HFFc6 (cell line): ENCODE measurements around the gene TMEM150C. TPM values are rescaled to one million over a fixed set of nuclear protein-coding genes. Genes with fewer than 3 reads are reported as not detected.

Source experiments
- DNase-seq: peaks from one replicate; pipeline ENCODE4 v3.0.0-alpha.2; 2018
- H3K27ac Mint-ChIP-seq: 2 replicates; pipeline ENCODE4 v1.8.0; 2020; ENCODE audit warnings: mild to moderate bottlenecking, mixed read lengths
- H3K27me3 Mint-ChIP-seq: 2 replicates; pipeline ENCODE4 v1.8.0; 2021; ENCODE audit warnings: mild to moderate bottlenecking, moderate library complexity, mixed read lengths; ENCODE audit not compliant: insufficient read depth
- H3K36me3 Mint-ChIP-seq: 2 replicates; pipeline ENCODE4 v1.8.0; 2021; ENCODE audit warnings: low read depth, mixed read lengths
- H3K4me1 Mint-ChIP-seq: 2 replicates; pipeline ENCODE4 v1.8.0; 2020; ENCODE audit warnings: low read depth, mixed read lengths
- H3K4me3 Mint-ChIP-seq: 2 replicates; pipeline ENCODE4 v1.8.0; 2020; ENCODE audit warnings: mild to moderate bottlenecking, moderate library complexity, mixed read lengths
- H3K9me3 Mint-ChIP-seq: 2 replicates; pipeline ENCODE4 v1.8.0; 2020; ENCODE audit warnings: mild to moderate bottlenecking, mixed read lengths
- total RNA-seq, 6 experiments: library from RNA; stranded (reverse); fragmentation: NEBNext Ultra II Directional; extraction: Animal tissue kit (Norgen Biotek cat#: 25700); gene quantifications; 2 replicates in 1 of 6; 3 replicates in 5 of 6; pipeline ENCODE4 v1.2.3, GENCODE V29; 2021
- TF ChIP-seq, protein P1 (sequence below): fragments of 200-600 bp; sonication (generic); IDR thresholded peaks from 2 replicates; pipeline ENCODE4 v1.5.0; 2021; ENCODE audit warnings: antibody characterized with exemption, mild to moderate bottlenecking

TMEM150C gene
- total RNA-seq, 6 experiments from 2014 or later = not detected

DNA sequence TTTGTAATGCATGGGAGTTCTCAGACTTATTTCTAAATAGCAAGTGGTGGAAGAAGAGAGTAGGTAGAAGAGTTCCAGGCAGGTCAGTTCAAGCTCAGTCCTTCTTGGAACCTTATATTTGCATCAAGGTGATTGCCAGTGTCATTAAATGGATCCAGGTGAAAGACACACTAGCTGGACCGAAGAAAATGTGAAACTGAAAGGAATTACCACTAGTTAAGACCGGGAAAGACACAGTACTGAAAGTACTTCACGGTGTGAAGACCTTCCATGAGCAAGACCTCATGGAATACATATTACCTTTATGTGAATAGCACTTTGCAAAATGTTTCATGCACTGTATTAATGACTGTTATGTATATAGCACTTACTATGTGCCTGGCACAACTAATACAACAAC, 19.1 kb downstream of the TMEM150C start:
- H3K4me3 Mint-ChIP-seq = no peak overlapping the region
- no peaks in the 10 kb centered on the region for H3K36me3 Mint-ChIP-seq
- TF ChIP-seq, protein P1, sequence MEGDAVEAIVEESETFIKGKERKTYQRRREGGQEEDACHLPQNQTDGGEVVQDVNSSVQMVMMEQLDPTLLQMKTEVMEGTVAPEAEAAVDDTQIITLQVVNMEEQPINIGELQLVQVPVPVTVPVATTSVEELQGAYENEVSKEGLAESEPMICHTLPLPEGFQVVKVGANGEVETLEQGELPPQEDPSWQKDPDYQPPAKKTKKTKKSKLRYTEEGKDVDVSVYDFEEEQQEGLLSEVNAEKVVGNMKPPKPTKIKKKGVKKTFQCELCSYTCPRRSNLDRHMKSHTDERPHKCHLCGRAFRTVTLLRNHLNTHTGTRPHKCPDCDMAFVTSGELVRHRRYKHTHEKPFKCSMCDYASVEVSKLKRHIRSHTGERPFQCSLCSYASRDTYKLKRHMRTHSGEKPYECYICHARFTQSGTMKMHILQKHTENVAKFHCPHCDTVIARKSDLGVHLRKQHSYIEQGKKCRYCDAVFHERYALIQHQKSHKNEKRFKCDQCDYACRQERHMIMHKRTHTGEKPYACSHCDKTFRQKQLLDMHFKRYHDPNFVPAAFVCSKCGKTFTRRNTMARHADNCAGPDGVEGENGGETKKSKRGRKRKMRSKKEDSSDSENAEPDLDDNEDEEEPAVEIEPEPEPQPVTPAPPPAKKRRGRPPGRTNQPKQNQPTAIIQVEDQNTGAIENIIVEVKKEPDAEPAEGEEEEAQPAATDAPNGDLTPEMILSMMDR = no peak
- H3K27ac Mint-ChIP-seq = no peak overlapping the region
- H3K27me3 Mint-ChIP-seq = peaks cover 5% of the 10 kb centered on the region
- no peaks in the 10 kb centered on the region for H3K4me1 Mint-ChIP-seq
- DNase-seq = no peak
- no peaks in the 10 kb centered on the region for H3K9me3 Mint-ChIP-seq

DNA sequence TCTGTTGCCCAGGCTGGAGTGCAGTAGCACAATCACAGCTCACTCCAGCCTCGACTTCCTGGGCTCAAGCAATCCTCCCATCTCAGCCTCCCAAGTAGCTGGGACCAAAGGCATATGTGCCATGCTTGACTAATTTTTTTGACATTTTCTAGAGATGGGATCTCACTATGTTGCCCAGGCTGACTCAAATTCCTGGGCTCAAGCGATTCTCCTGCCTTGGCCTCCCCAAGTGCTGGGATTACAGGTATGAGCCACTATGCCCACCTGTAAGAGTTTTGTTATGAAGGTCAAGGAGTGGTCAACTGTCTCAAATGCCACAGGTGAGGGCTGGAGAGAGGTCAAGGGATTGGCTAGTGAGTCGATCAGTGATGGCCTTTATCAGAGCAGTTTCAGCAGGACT, 32.5 kb downstream of the TMEM150C start:
- Mint-ChIP-seq H3K36me3 (no peaks in the 10 kb centered on the region), H3K27ac (no peak overlapping the region), H3K9me3 (no peaks in the 10 kb centered on the region), H3K4me1 (no peaks in the 10 kb centered on the region), H3K4me3 (no peak overlapping the region), H3K27me3 (peaks cover 7% of the 10 kb centered on the region)
- no peak for DNase-seq
- TF ChIP-seq, protein P1 = no peak

DNA sequence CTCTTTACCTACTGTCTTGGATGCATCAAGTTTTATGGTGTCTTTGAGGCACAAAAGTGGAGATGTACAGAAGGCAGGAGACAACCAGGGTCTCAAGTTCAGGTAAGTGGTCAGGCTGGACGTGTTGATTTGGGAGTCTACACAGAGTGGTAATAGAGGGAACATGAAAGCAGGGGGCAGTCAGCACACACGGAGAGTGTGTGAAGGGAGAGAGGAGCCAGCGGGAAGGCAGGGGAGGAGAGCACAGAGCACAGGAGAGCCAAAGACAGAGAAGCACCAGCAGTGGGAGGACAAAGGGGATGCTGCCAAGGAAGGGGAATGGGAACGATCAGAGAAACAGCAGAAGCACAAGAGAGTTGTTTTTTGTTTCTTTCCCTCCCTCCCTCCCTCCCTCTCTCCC, 32.9 kb downstream of the TMEM150C start:
- H3K4me1 Mint-ChIP-seq = no peaks in the 10 kb centered on the region
- H3K27ac Mint-ChIP-seq = no peak overlapping the region
- H3K27me3 Mint-ChIP-seq = peaks cover 7% of the 10 kb centered on the region
- H3K36me3 Mint-ChIP-seq = no peaks in the 10 kb centered on the region
- H3K4me3 Mint-ChIP-seq = no peak overlapping the region
- no peak for DNase-seq
- TF ChIP-seq, protein P1 = no peak
- H3K9me3 Mint-ChIP-seq = no peaks in the 10 kb centered on the region

DNA sequence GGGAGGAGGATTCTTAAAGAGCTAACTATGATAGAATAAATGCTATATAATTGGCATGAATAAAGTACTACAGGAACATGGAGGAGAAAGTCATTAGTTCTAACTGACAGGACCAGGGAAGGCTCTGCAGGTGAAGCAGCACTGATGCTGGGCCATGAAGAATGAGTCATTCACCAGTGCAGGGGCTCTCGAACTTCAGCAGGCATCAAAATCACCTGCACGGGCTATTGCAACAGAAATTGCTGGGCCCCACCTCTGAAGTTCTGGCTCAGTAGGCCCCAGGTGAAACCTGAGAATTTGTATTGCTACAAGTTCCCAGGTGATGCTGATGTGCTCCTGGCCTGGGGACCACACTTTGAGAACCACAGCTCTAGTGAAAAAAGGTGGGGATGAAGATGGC, 33.7 kb downstream of the TMEM150C start:
- DNase-seq = no peak

DNA sequence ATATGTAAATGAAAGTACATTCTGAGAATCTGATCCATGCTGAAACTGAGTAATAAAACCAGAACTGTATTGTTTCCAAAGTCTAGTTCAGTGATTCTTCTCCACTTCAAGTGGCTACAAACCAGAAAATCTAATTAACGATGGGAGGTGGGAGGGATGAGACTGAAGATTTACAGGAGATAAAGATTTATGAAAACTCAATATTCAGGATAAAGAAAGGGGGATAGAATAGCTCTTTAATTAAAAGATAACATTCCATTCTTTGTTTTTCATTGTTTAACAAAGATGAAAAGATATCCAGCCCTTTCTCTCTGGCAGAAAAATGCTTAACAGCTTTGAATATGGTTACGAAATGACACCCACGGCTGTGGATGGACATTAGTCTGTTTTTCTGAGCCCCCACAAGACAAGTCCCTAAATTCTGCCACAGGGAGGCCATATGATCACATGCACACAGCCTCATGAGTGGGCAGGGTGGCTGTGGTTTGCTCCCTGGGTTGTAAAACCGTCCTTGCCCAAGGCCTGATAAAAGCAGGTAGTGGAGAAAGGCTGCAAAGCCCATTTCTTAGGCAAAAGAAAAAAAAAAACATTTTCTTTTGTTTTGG, 36.4 kb downstream of the TMEM150C start:
- Mint-ChIP-seq H3K4me1 (no peaks in the 10 kb centered on the region; the same call in 1 of the 2 replicates), H3K9me3 (no peaks in the 10 kb centered on the region)

More for the DNA sequence above, 33.7 kb downstream of the TMEM150C start:
- Mint-ChIP-seq H3K4me1 (no peaks in the 10 kb centered on the region), H3K27ac (no peak overlapping the region), H3K36me3 (no peaks in the 10 kb centered on the region), H3K4me3 (no peak overlapping the region), H3K27me3 (peaks cover 7% of the 10 kb centered on the region), H3K9me3 (no peaks in the 10 kb centered on the region)
- TF ChIP-seq, protein P1 = no peak

More for the DNA sequence above, 36.4 kb downstream of the TMEM150C start:
- no peak overlapping the region for H3K4me3 Mint-ChIP-seq
- DNase-seq = no peak
- TF ChIP-seq, protein P1 = no peak
- H3K27me3 Mint-ChIP-seq = peaks cover 19% of the 10 kb centered on the region
- H3K27ac Mint-ChIP-seq = no peak overlapping the region
- H3K36me3 Mint-ChIP-seq = no peaks in the 10 kb centered on the region
